Measurements from ENCODE around the gene MCM3AP. TPM values are rescaled to one million over a fixed set of nuclear protein-coding genes. Genes with fewer than 3 reads are reported as not detected.
A peak's percentile ranks its signal among the peaks of the same experiment; 100 is the strongest.
"Not testable (repeated sequence)": the region's sequence is repeated elsewhere in the genome, so short reads cannot be mapped to it uniquely, and the experiment has no call there.

Gene MCM3AP
- total RNA-seq, 1 donor from 2014 or later: 57.0 TPM

DNA sequence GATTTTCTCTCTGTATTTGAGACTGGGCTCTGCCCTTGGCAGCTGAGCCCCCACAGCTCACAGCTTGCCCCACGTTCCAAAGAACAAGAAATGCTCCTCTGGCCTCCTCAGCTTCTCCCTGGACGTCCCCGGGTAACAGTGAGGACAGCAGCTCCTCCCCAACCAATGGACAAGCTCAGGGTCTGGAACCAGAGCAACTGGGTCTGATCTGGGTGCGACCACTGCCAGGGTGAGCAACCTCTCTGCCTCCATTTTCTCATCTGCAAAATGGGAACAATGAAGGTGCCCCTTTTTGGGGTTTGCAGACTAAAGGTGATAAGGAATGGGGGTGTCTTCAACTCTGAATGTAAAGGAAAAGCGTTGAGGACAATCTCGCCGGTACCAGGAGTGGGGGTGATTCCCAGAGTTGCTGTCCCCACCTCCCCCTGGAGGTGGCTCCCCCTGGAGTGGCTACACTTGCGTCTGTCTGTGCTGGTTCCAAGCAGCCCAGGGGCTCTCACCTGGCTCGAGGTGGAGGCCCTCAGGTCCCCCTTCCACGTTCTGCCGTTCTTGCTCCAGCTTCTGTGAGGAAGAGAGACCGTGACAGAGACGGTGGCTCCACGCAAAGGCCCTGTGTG lies 31.4 kb upstream of the MCM3AP start:
- DNase-seq (no peak), ATAC-seq (ENCODE audit: poor library complexity) (no peak)
- intact Hi-C loops (cut with DNase I): no loop called here

DNA sequence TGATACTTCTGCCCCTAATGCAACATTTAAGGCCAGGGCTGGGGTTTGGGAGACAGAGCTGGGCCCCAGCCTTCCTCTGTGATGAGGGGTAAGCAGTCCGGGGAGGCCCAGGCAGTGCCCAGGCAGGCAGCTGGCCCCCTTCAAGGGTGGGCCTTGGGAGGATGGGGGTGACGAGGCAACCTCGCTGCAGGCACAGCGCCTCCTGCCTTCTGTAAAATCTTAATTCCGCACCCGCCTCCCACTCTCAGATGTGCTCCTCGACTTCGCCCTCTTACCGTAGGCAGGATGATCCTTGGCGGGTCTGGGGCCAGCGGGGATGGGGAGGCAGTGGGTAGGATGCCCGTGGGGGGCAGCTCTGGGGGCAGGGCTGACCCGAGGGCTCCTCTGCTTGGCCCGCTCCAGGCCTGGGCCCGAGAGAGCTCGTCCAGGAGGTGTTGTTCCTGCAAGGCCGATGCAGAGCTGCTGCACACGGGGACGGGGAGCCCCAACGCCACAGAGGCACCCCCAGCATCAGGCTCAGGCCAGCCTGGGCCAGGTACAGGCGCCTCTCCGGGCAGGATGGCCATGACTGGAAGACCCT lies 29.1 kb upstream of the MCM3AP start:
- intact Hi-C loops (cut with DNase I): no loop called here
- no peak for DNase-seq
- ATAC-seq (ENCODE audit: poor library complexity): no peak

DNA sequence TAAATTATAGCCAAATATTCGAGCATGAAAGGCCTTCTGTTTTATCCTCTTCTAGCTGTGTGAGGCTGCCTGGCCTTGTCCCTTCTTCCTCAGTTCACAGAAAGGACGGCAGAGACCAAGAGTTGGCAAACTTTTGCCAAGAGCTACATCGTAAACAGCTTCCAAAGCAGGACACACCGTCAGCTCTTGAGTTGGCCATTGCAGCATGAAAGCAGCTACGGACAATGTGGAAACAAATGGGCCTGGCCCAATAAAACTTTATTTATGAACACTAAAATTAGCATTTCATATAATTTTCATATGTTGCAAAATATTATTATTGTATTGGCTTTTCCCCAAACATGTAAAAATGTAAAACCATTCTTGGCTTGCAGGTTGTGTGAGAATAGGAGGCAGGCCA lies 27.5 kb upstream of the MCM3AP start:
- intact Hi-C loops (cut with DNase I): no loop called here
- ATAC-seq (ENCODE audit: poor library complexity) (no peak), DNase-seq (no peak)

DNA sequence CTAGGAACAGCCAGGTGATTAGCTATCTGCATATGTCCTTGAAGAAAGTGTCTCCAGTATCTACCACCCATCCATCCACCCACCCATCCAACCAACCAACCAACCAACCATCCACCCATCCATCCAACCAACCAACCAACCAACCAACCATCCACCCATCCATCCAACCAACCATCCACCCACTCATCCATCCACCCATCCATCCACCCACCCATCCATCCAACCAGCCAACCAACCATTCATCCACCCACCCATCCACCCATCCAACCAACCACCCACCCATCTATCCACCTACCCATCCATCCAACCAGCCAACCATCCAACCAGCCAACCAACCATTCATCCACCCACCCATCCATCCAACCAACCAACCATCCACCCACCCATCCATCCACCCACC lies 26.2 kb upstream of the MCM3AP start:
- intact Hi-C loops (cut with DNase I): no loop called here
- no peak for ATAC-seq (ENCODE audit: poor library complexity)
- DNase-seq: no peak

DNA sequence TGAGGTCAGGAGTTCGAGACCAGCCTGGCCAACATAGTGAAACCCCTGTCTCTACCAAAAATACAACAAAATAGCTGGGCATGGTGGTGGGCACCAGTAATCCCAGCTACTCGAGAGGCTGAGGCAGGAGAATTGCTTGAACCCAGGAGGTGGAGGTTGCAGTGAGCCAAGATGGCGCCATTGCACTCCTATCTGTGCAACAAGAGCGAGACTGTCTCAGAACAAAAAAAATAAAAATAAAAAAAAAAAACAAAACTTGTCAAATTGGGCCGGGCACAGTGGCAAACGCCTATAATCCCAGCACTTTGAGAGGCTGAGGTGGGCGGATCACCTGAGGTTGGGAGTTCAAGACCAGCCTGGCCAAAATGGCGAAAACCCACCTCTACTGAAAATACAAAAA lies 24.8 kb upstream of the MCM3AP start:
- DNase-seq; intact Hi-C loops (cut with DNase I); ATAC-seq (ENCODE audit: poor library complexity): not testable (repeated sequence)

DNA sequence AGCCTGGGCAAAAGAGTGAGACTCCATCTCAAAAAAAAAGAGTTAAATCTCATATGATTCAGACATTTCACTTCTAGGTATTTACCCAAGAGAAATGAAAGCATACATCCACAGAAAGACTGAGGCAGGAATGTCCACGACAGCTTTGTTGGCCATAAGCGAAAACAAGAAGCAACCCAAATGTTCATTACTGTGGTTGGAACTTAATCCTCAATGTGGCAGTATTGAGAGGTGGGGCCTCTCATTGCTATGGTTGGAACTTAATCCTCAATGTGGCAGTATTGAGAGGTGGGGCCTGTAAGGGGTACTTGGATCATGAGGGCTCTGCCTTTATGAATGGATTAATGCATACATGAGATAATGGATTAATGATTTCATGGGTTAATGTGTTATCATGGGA lies 23.0 kb upstream of the MCM3AP start:
- DNase-seq (no peak), ATAC-seq (ENCODE audit: poor library complexity) (no peak)
- intact Hi-C loops (cut with DNase I): no loop called here

DNA sequence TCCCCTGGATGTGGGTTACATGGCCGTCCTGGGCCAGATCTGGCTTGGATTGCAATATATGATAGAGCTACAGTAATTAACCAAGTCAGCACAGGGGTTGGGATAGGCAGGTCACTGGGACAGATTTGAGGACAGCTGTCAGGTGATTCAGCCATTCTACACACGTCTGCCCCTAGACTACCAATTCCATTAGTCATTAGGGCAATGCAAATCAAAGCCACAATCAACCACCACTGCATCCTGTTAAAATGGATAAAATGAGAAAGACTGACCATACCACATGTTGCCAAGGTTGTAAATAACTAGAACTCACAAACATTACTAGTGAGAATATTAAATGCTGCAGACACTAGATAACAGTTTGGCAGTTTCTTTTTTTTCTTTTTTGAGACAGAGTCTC lies 22.2 kb upstream of the MCM3AP start:
- intact Hi-C loops (cut with DNase I): no loop called here
- no peak for ATAC-seq (ENCODE audit: poor library complexity)

DNA sequence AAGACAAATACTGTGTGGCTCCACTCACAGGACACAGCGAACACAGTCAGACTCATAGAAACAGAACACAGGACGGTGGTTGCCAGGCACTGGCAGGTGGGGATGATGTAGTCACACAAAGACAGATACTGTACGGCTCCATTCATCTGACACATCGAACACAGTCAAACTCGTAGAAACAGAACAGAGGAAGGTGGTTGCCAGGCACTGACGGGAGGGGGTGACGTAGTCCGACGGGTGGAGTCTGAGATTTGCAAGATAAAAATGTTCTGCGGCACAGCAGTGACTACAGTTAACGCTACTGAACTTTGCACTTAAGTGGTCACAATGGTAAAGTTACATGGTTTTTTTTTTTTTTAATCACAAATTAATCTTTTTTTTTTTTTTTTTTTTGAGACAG lies 19.5 kb upstream of the MCM3AP start:
- ATAC-seq (ENCODE audit: poor library complexity) (no peak), DNase-seq (peak; percentile 15)
- intact Hi-C loops (cut with DNase I): no loop called here

More for the DNA sequence above, 22.2 kb upstream of the MCM3AP start:
- peak; percentile 5 for DNase-seq

DNA sequence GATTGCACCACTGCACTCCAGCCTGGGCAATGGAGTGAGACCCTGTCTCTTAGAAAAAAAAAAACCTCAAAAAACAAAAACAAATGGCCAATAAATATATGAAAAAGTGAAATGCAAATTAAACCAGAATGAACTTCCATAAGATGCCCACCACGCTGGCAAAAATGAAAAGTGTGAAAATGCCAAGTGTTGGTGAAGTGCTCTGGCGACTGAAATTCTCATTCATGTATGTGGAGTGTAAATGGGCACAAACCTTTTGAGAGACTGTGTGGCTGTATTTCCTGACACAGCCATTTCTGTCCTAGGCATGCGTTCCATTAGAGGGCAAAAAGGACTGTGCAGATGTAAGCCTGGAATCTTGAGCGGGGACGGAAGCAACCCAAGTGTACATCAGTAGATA lies 19.0 kb upstream of the MCM3AP start:
- DNase-seq (peak; percentile 0), ATAC-seq (ENCODE audit: poor library complexity) (no peak)
- intact Hi-C loops (cut with DNase I): no loop called here

DNA sequence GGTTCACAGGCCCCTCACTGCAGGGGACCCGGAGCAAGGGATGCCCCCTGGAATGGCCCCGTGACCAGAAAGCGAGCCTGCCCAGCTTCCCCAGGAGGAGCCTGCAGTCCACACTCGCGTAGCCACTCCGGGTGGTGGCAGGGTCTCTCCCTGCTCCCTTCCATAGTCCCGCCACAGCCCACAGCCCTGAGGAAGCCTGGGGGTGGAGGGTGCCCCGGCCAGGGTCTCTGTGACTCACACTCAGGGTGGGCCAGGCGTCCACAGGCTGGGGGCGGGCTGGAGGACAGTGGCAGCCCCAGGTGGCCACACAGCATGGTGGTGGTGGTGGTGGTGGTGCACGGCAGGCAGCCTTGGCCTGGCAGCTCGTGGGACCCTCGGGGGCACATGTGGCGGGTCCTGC lies 16.3 kb upstream of the MCM3AP start:
- intact Hi-C loops (cut with DNase I): no loop called here
- DNase-seq (no peak), ATAC-seq (ENCODE audit: poor library complexity) (no peak)

DNA sequence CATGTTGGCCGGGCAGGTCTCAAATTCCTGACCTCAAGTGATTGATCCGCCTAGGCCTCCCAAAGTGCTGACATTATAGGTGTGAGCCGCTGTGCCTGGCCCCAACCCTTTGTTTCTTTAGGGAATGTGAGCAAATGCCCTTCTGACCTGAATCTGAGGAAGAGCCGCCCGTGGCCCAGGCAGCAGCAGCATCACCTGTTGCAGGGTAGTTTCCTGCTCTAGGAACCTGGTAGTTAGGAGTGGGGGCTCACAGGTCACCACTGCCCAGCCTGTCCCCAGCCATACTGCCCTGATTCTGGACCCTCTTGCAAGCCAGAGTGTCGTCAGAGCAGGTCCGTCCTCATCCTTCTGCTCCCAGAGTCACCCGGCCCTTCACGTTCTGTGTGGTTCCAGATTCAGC lies 13.8 kb upstream of the MCM3AP start:
- no peak for DNase-seq
- no peak for ATAC-seq (ENCODE audit: poor library complexity)
- intact Hi-C loops (cut with DNase I): no loop called here

DNA sequence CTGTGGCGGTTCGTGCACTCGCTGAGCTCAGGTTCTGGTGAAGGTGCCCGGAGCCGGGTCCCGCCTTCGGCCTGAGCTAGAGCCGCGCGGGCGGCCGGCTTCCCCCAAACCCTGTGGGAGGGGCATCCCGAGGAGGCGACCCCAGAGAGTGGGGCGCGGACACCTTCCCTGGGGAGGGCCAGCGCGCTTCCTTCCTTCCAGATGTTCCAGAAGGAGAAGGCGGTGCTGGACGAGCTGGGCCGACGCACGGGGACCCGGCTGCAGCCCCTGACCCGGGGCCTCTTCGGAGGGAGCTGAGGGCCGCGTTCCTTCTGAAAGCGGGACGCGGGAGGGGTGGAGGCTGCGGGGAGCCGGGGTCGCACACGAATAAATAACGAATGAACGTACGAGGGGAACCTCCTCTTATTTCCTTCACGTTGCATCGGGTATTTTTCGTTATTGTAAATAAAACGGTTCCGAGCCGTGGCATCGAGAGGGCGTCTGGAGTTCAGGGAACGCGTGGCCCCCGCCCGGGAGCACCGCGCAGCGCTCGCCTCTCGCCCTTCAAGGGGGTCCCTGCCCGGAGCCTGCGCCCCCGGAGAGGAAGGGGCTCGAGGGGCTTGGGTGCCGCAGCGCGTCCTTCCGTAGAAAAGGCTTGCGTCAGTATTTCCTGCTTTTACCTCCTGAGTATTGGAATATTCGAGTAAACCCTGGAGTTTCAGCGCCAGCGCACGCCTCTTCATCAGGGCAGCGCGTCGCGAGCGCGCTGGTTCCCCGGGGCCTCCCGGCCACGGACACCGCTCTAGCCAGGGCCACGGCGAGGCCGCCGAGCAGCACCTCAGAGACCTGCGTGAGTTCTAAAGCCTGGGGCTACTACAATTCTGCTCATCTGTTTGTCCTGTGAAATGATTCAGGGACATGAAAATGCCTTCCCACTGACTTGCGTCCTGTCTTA lies 12.2 kb upstream of the MCM3AP start:
- ATAC-seq (ENCODE audit: poor library complexity) (peak; percentile 55), DNase-seq (peak; percentile 56)
- intact Hi-C loops (cut with DNase I): no loop called here

DNA sequence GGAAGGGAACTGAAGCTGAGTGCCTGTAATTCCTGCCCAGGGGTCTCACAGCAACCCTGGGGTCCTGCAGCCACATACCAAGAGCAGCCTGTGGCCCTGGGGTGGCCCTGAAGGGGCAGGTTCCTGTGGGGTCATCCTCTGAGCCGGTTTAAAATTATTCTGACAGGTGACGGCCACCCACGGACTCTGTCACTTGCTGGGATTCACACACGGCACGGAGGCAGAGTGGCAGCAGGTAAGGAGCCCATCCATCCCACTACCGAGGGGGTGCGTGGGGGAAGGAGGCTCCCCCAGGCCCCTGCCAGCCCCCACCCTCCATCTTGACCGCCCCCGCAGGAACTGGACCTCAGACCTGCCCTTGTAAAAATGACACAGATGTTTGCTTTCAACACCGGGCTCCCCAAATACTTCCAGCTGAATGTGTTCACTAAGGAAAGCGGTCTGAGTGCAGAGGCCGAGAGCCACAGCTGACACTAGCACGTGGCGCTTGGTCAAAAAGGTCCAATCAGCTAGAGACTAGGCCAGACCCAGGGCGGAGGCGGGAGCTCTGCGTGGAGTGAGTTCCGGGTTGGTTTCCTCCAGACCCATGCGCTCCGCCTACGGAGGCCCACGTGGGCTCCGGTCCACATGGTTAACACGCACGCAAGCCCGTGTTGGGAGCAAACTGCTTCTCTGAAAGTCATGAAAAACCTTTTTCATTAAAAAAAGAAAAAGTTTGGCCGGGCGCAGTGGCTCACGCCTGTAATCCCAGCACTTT lies 10.8 kb upstream of the MCM3AP start:
- intact Hi-C loops (cut with DNase I): no loop called here
- peak; percentile 94 for ATAC-seq (ENCODE audit: poor library complexity)
- DNase-seq: peak; percentile 96

DNA sequence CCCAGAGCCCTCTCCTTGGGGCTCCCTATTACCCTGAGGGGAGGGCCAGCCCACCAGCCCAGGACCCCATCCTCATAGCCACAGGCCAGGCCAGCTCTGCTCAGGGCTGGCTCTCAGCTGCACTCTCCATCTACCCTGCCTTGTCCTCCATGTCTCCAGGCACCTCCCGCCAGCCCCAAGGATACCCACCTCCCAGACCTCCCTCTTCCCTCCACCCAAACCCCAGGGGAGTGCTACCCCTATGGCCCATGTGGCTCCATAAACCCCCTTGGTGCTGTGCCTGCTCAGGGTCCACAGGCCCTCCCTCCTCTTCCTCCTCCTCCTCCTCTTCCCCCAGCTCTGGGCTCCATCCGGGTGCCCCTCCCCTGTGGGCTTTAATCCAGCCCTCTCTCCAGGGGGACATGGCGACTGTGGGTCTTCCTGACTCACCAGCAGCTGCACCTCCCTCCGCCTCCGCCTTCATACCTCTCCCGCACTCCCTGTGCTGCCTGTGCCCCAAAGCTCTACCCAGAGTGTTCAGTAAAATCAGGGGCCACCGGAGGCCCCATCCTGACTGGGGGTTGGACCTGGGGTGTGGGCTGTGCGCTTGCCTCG lies 9.9 kb upstream of the MCM3AP start:
- ATAC-seq (ENCODE audit: poor library complexity) (no peak), DNase-seq (no peak)
- intact Hi-C loops (cut with DNase I): no loop called here

DNA sequence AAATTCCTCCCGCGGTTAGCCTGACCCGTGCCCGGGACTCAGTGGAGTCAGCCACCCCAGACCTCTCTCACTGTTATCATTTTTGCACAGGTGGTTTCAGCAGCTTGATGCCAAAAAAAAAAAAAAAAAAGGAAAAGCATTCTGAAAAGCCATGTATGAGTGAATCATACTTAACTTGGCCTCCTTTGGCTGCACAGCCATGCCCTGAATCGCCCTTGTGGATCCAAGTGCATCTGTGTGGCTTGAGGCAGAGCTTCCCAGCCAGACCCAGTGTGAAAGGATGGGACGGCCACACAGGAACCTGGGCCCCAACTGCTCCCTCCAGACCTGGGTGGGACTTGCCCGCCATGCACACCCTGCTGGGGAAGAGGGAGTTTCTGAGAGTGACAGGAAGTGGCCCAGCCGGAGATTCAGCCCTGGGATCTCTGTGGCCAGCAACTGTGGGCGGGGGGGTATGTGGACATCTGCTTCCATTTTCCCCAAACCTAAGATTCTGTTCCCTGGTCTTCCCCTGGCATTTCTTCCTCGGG lies 9.3 kb upstream of the MCM3AP start:
- DNase-seq: peak; percentile 40
- intact Hi-C loops (cut with DNase I): no loop called here

DNA sequence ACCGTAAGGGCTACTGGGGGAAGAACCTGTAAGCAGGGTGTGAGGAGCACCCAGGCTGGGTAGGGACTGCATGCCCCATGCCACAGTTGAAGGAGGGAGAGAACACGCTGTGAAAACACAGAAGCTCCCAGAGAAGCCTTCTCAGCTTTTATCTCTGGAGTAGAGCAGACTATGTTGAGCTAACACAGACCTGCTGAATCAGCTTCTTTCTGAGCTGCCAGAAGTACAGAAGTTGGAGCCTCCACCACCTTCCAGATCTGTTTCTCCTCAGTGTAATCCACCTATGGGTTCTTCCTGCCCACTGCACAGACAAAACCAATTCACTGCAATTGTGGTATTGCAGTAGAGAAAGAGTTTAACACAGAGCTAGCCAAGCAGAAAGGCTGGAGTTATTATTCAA lies 6.2 kb upstream of the MCM3AP start:
- DNase-seq (peak; percentile 13), ATAC-seq (ENCODE audit: poor library complexity) (no peak)
- intact Hi-C loops (cut with DNase I): no loop called here

More for the DNA sequence above, 9.3 kb upstream of the MCM3AP start:
- ATAC-seq (ENCODE audit: poor library complexity): no peak

DNA sequence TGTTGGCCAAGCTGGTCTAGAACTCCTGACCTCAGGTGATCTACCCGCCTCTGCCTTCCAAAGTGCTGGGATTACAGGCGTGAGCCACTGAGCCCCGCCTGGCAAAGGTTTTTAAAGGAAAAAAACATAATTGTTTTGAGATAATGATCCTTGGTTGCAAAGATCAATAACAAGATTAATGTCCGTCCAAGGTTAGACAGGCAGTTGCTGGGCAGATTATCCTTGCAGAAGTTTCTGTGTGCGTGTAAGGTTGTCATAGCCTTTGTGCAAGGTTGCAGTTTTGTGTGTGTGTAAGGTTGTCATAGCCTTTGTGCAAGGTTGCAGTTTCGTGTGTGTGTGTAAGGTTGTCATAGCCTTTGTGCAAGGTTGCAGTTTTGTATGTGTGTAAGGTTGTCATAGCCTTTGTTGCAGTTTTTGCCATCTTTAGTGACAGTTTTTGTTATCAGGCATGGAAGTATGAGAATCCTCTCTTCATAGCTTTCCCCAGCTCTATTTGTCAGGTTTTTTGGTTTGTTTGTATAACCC lies 4.3 kb upstream of the MCM3AP start:
- no peak for DNase-seq
- intact Hi-C loops (cut with DNase I): no loop called here
- ATAC-seq (ENCODE audit: poor library complexity): no peak

DNA sequence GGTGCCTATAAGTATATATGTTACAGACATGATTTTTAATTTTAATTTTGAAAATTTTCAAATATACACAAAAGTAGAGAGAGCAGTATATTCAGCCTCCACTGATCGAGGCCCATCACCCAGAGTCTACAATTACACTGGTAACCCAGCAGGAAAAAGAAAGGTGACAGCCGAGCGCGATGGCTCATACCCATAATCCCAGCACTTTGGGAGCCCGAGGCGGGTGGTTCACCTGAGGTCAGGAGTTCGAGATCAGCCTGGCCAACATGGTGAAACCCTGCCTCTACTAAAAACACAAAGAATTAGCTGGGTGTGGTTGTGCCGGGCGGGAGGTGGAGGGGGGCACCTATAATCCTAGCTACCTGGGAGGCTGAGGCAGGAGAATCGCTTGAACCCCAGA lies 2.1 kb upstream of the MCM3AP start:
- intact Hi-C loops (cut with DNase I): no loop called here
- ATAC-seq (ENCODE audit: poor library complexity) (no peak), DNase-seq (no peak)

Measured in Right ventricle myocardium superior (tissue), 1 donor.